HL-60 (cell line): Measurements from ENCODE around the gene UHRF1.
A peak's percentile ranks its signal among the peaks of the same experiment; 100 is the strongest.

Experiments used
- DNase-seq, 2 experiments: peaks; one replicate each; pipeline ENCODE4 v3.0.0-alpha.2; 2010 to 2020; ENCODE audit warnings: low read depth in 1 of 2, low spot score in 1 of 2
- H3K27ac ChIP-seq: fragments of 250-450 bp; sonication (Bioruptor Pico); replicated peaks from 2 replicates; pipeline ENCODE4 v1.5.1; 2020; ENCODE audit warnings: mild to moderate bottlenecking, moderate library complexity
- H3K27me3 ChIP-seq: fragments of 250-450 bp; sonication (Bioruptor Pico); 2 replicates; pipeline ENCODE4 v1.5.1; 2021; ENCODE audit warnings: mild to moderate bottlenecking, moderate library complexity; ENCODE audit not compliant: insufficient read depth, poor library complexity, severe bottlenecking
- H3K4me3 ChIP-seq: replicated peaks from 2 replicates; pipeline ENCODE4 v1.5.1; 2011; ENCODE audit warnings: mild to moderate bottlenecking, control low read depth, low read length; ENCODE audit not compliant: insufficient read depth
- CTCF ChIP-seq: IDR thresholded peaks from one replicate; pipeline ENCODE4 v1.5.1; 2011; ENCODE audit warnings: low read length, control low read depth, inconsistent platforms; ENCODE audit not compliant: insufficient read depth
- GABPA ChIP-seq: IDR thresholded peaks from 2 replicates; pipeline ENCODE4 v1.6.1; 2012; ENCODE audit warnings: low read depth
- POLR2AphosphoS5 ChIP-seq: IDR thresholded peaks from 2 replicates; pipeline ENCODE4 v1.6.1; 2012; ENCODE audit warnings: low read depth
- REST ChIP-seq: IDR thresholded peaks from 2 replicates; pipeline ENCODE4 v1.6.1; 2012; ENCODE audit warnings: low read depth; ENCODE audit not compliant: insufficient replicate concordance
- SPI1 ChIP-seq: IDR thresholded peaks from 2 replicates; pipeline ENCODE4 v1.6.1; 2012; ENCODE audit warnings: low read depth, mild to moderate bottlenecking, borderline replicate concordance

UHRF1 gene

GRCh38 chr19:4967738-4968461, 58.6 kb downstream of the UHRF1 start:
- TF ChIP-seq CTCF (no peak), POLR2AphosphoS5 (no peak), REST (no peak), GABPA (no peak), SPI1 (no peak)
- DNase-seq: peak; percentile 48 to 83
- Histone ChIP-seq H3K27me3 (no peaks in the 10 kb centered on the region), H3K4me3 (peak overlapping the region; percentile 36), H3K27ac (no peak overlapping the region)

GRCh38 chr19:4968462-4969291, 59.4 kb downstream of the UHRF1 start, which contains the start of gene KDM4B:
KDM4B (plus strand) TSS chr19:4969113; CDS start chr19:5032891, 63,778 bp downstream.
- Histone ChIP-seq H3K27me3 (no peaks in the 10 kb centered on the region), H3K4me3 (peak within 1 kb of the TSS; percentile 52), H3K27ac (peak within 1 kb of the TSS; percentile 29; the same call in 1 of the 2 replicates)
- DNase-seq: peak; percentile 98 to 99
- TF ChIP-seq GABPA (no peak), POLR2AphosphoS5 (peak; percentile 59; the same call in 1 of the 2 replicates)

GRCh38 chr19:4969292-4969771, 60.0 kb downstream of the UHRF1 start:
- no peak for DNase-seq
- no peak for TF ChIP-seq GABPA
- TF ChIP-seq CTCF: no peak
- Histone ChIP-seq H3K27ac (peak overlapping the region; percentile 29; the same call in 1 of the 2 replicates), H3K27me3 (no peaks in the 10 kb centered on the region), H3K4me3 (peak overlapping the region; percentile 52)

- H3K4me3 ChIP-seq: peak overlapping the region; percentile 52
- no peak for TF ChIP-seq GABPA
- TF ChIP-seq SPI1: peak; percentile 89
- TF ChIP-seq POLR2AphosphoS5: no peak
- TF ChIP-seq REST: no peak
- no peak for TF ChIP-seq CTCF
- peak overlapping the region; percentile 29 for H3K27ac ChIP-seq
- peak; percentile 69 to 72 for DNase-seq
- H3K27me3 ChIP-seq: no peaks in the 10 kb centered on the region
These were observed 60.7 kb downstream of the UHRF1 start for GRCh38 chr19:4969772-4970531.
